H9 (cell line): ENCODE data around the gene STK32B. TPM values are rescaled to one million over a fixed set of nuclear protein-coding genes. Genes with fewer than 3 reads are reported as not detected.

ENCODE experiments used
- DNase-seq: peaks from one replicate; pipeline ENCODE4 v3.0.0-alpha.2; 2017
- H2AFZ ChIP-seq: one replicate; pipeline ENCODE4 v1.6.1; 2013; ENCODE audit warnings: mild to moderate bottlenecking, low read length, control low read depth, moderate library complexity
- H2AK5ac ChIP-seq: 2 replicates; pipeline ENCODE4 v1.6.1; 2013; ENCODE audit warnings: low read length, control low read depth, mixed read lengths; ENCODE audit not compliant: insufficient read length
- H2BK120ac ChIP-seq: one replicate; pipeline ENCODE4 v1.6.1; 2013; ENCODE audit warnings: low read depth, mild to moderate bottlenecking, low read length, control low read depth, inconsistent platforms; ENCODE audit not compliant: poor library complexity, severe bottlenecking
- H2BK12ac ChIP-seq: 2 replicates; pipeline ENCODE4 v1.6.1; 2013; ENCODE audit warnings: low read length, control low read depth, mixed read lengths, low read depth; ENCODE audit not compliant: insufficient read length
- H2BK15ac ChIP-seq: 2 replicates; pipeline ENCODE4 v1.6.1; 2013; ENCODE audit warnings: low read depth, low read length, control low read depth
- H2BK20ac ChIP-seq: one replicate; pipeline ENCODE4 v1.6.1; 2013; ENCODE audit warnings: low read depth, mild to moderate bottlenecking, low read length, control low read depth, inconsistent platforms; ENCODE audit not compliant: poor library complexity, severe bottlenecking
- H2BK5ac ChIP-seq: 2 replicates; pipeline ENCODE4 v1.6.1; 2013; ENCODE audit warnings: low read length, control low read depth, mixed read lengths; ENCODE audit not compliant: insufficient read length
- H3K14ac ChIP-seq: 2 replicates; pipeline ENCODE4 v1.6.1; 2013; ENCODE audit warnings: low read length, control low read depth; ENCODE audit not compliant: insufficient read depth
- H3K18ac ChIP-seq: 2 replicates; pipeline ENCODE4 v1.6.1; 2013; ENCODE audit warnings: low read depth, mild to moderate bottlenecking, mixed read lengths, low read length, control low read depth; ENCODE audit not compliant: insufficient read length
- H3K23ac ChIP-seq: 2 replicates; pipeline ENCODE4 v1.6.1; 2013; ENCODE audit warnings: low read length, control low read depth, mixed read lengths, low read depth; ENCODE audit not compliant: insufficient read length
- H3K23me2 ChIP-seq: 2 replicates; pipeline ENCODE4 v1.6.1; 2013; ENCODE audit warnings: low read depth, mild to moderate bottlenecking, mixed read lengths, low read length, control low read depth; ENCODE audit not compliant: insufficient read length, poor library complexity, severe bottlenecking
- H3K27ac ChIP-seq: 2 replicates; pipeline ENCODE4 v1.5.1; 2013; ENCODE audit warnings: low read length, control low read depth, mixed read lengths, low read depth; ENCODE audit not compliant: insufficient read length
- H3K27me3 ChIP-seq: 2 replicates; pipeline ENCODE4 v1.6.1; 2013; ENCODE audit warnings: low read length, control low read depth, inconsistent platforms; ENCODE audit not compliant: insufficient read depth
- H3K4ac ChIP-seq: 2 replicates; pipeline ENCODE4 v1.6.1; 2013; ENCODE audit warnings: low read depth, mild to moderate bottlenecking, control low read depth, inconsistent platforms, low read length, moderate library complexity
- H3K4me1 ChIP-seq: 2 replicates; pipeline ENCODE4 v1.6.1; 2013; ENCODE audit warnings: low read length, control low read depth, inconsistent platforms; ENCODE audit not compliant: insufficient read depth
- H3K4me2 ChIP-seq: 2 replicates; pipeline ENCODE4 v1.6.1; 2013; ENCODE audit warnings: low read length, control low read depth, mixed read lengths; ENCODE audit not compliant: insufficient read length, insufficient read depth
- H3K56ac ChIP-seq: 2 replicates; pipeline ENCODE4 v1.6.1; 2013; ENCODE audit warnings: low read depth, mild to moderate bottlenecking, mixed read lengths, low read length, control low read depth; ENCODE audit not compliant: insufficient read length
- H3K79me1 ChIP-seq: 2 replicates; pipeline ENCODE4 v1.6.1; 2013; ENCODE audit warnings: low read depth, mild to moderate bottlenecking, moderate library complexity, low read length, control low read depth, inconsistent platforms; ENCODE audit not compliant: insufficient read depth, poor library complexity, severe bottlenecking
- H3K79me2 ChIP-seq: 2 replicates; pipeline ENCODE4 v1.6.1; 2013; ENCODE audit warnings: low read length, control low read depth, inconsistent platforms; ENCODE audit not compliant: insufficient read depth
- H3K9ac ChIP-seq: 2 replicates; pipeline ENCODE4 v1.6.1; 2013; ENCODE audit warnings: low read length, control low read depth, mixed read lengths; ENCODE audit not compliant: insufficient read length; ENCODE audit errors: extremely low read depth
- H3K9me3 ChIP-seq: one replicate; pipeline ENCODE4 v1.6.1; 2013; ENCODE audit warnings: low read depth, low read length, inconsistent platforms; ENCODE audit not compliant: control insufficient read depth
- H3T11ph ChIP-seq: one replicate; pipeline ENCODE4 v1.6.1; 2013; ENCODE audit warnings: mild to moderate bottlenecking, low read length, control low read depth, inconsistent platforms
- H4K20me1 ChIP-seq: one replicate; pipeline ENCODE4 v1.6.1; 2013; ENCODE audit not compliant: control insufficient read depth, insufficient read length, insufficient read depth
- H4K5ac ChIP-seq: 2 replicates; pipeline ENCODE4 v1.6.1; 2013; ENCODE audit warnings: low read depth, mild to moderate bottlenecking, mixed read lengths, low read length, control low read depth; ENCODE audit not compliant: insufficient read length
- H4K8ac ChIP-seq: replicated peaks from 2 replicates; pipeline ENCODE4 v1.6.1; 2013; ENCODE audit warnings: low read length, control low read depth, mixed read lengths, low read depth; ENCODE audit not compliant: insufficient read length
- H4K91ac ChIP-seq: 2 replicates; pipeline ENCODE4 v1.6.1; 2013; ENCODE audit warnings: low read depth, mild to moderate bottlenecking, moderate library complexity, mixed read lengths, low read length, control low read depth; ENCODE audit not compliant: insufficient read length
- H3K27ac Mint-ChIP-seq, 3 experiments: 2 replicates in 2 of 3; 3 replicates in 1 of 3; pipeline ENCODE4 v1.8.0; 2020 to 2021; ENCODE audit warnings: mixed read lengths in 3 of 3, mild to moderate bottlenecking in 1 of 3, moderate library complexity in 1 of 3
- H3K27me3 Mint-ChIP-seq: 2 replicates; pipeline ENCODE4 v1.8.0; 2021; ENCODE audit warnings: low read depth, mild to moderate bottlenecking, moderate library complexity, mixed read lengths
- H3K36me3 Mint-ChIP-seq, 3 experiments: 2 replicates in 2 of 3; 3 replicates in 1 of 3; pipeline ENCODE4 v1.8.0; 2020 to 2021; ENCODE audit warnings: low read depth in 3 of 3, mixed read lengths in 3 of 3; ENCODE audit not compliant: insufficient read depth in 1 of 3
- H3K4me1 Mint-ChIP-seq, 2 experiments: 2 replicates each; pipeline ENCODE4 v1.8.0; 2020; ENCODE audit warnings: mixed read lengths in 2 of 2
- H3K4me3 Mint-ChIP-seq, 2 experiments: 2 replicates in 1 of 2; 3 replicates in 1 of 2; pipeline ENCODE4 v1.8.0; 2020 to 2021; ENCODE audit warnings: mild to moderate bottlenecking in 2 of 2, mixed read lengths in 2 of 2, moderate library complexity in 1 of 2
- H3K9me3 Mint-ChIP-seq, 2 experiments: 2 replicates in 1 of 2; 3 replicates in 1 of 2; pipeline ENCODE4 v1.8.0; 2020; ENCODE audit warnings: mild to moderate bottlenecking in 2 of 2, mixed read lengths in 2 of 2, moderate library complexity in 1 of 2
- CTCF ChIP-seq: fragments of 200-600 bp; sonication (generic); conservative IDR thresholded peaks from 3 replicates; pipeline ENCODE4 v1.8.0; 2021; ENCODE audit warnings: antibody characterized with exemption, mild to moderate bottlenecking
- WGBS: extraction: QIAGEN DNeasy Blood & Tissue Kit; methylation state at CpG from one replicate; pipeline ENCODE4 v1.1.7; 2013; ENCODE audit warnings: missing lambda C conversion rate, low lambda C conversion rate, mixed read lengths; ENCODE audit not compliant: insufficient read length; ENCODE audit errors: extremely low coverage; 5-methylcytosine and 5-hydroxymethylcytosine counted together
- total RNA-seq: library from RNA; stranded (reverse); gene quantifications from 2 replicates; pipeline ENCODE4 v1.2.1, GENCODE V29; 2021

Gene STK32B
- total RNA-seq, 1 experiment from 2014 or later = 1.0 TPM

GRCh38 chr4:5451243-5451642 is 400.0 kb downstream of the STK32B start:
- Mint-ChIP-seq H3K4me1 (no peaks in the 10 kb centered on the region), H3K27ac (no peak overlapping the region), H3K9me3 (no peaks in the 10 kb centered on the region), H3K4me3 (no peak overlapping the region), H3K36me3 (no peaks in the 10 kb centered on the region), H3K27me3 (peaks cover 2% of the 10 kb centered on the region)
- Histone ChIP-seq H3K9me3 (no peaks in the 10 kb centered on the region), H2BK120ac (no peak overlapping the region), H4K5ac (no peak overlapping the region), H3K4ac (no peak overlapping the region), H3K14ac (no peak overlapping the region), H3K79me2 (no peaks in the 10 kb centered on the region), H3K4me1 (no peaks in the 10 kb centered on the region), H2AK5ac (no peak overlapping the region), H2BK12ac (no peak overlapping the region), H3K23me2 (no peaks in the 10 kb centered on the region), H3K9ac (no peak overlapping the region), H3K27me3 (no peaks in the 10 kb centered on the region), H2AFZ (no peak overlapping the region), H2BK5ac (no peak overlapping the region), H3K4me2 (no peak overlapping the region), H3K79me1 (no peaks in the 10 kb centered on the region), H2BK20ac (no peak overlapping the region), H3K18ac (no peak overlapping the region), H3K27ac (no peak overlapping the region), H4K20me1 (no peaks in the 10 kb centered on the region), H4K8ac (no peak overlapping the region), H3K56ac (no peak overlapping the region), H4K91ac (no peak overlapping the region), H3K23ac (no peak overlapping the region), H2BK15ac (no peak overlapping the region), H3T11ph (no peak overlapping the region)
- TF ChIP-seq CTCF = no peak
- WGBS = no CpG with 5 or more reads among the region's 4 CpGs
- no peak for DNase-seq
